Superior temporal gyrus (tissue), 1 donor: ENCODE results near the gene LRRC14B.

ENCODE experiments used
- DNase-seq: peaks from one replicate; pipeline ENCODE4 v3.0.0-alpha.2; 2016; ENCODE audit errors: extremely low spot score

The LRRC14B gene

DNA sequence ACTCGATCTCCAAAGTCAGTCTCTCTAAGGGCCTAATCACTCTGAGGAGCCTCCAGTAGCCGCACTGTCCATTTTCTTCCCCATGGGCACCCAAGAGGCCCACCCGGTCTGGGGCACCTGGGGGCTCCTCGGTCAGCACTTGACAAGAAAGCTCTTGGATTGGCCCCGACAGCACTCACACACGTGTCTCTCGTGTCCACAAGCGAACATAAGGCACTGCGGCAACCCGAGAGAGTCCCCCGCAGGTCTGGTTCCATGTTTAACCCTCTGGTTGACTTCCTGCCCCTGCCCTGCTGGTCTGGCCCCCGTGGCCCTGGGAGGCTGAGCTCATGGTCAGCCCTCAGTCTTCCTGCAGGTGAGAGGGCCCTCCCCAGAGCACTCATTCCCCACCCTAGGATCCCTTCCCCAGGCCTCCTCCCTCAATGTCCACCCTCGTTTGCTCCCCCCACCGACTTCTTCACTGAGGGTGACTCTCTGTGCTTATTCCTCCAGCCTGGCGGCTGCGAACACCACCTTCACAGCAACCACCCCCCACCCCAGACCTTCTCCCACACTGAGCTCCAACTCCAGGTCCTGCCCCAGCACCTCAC, 16.3 kb upstream of the LRRC14B start:
- DNase-seq: no peak

DNA sequence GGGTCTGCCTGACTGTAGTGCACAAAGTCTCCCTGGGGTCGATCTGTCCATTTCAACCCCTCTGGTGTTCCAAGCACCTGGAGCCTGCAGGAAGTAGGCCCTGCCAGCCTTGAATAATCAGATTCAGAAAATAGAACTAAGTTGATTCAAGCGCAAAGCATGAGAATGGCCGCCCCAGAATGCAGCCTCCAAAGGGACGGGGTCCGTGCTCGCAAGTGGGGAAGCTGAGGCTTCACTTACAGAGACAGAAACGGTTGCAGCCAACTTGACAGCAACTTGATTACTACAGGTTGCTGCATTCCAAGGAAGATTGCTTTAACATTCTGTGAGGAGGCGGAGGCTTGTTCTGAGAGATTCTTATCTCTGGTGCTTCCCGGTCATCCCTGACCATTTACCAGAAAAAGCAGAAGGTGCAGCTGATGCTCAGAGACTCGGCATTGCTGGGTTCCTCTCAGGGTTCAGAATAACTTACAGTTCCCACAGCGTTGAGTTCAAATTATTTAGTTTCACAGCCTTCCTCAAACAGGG, 14.9 kb upstream of the LRRC14B start:
- no peak for DNase-seq

- no peak for DNase-seq
Observed at GRCh38 chr5:178110-178509, 13.2 kb upstream of the LRRC14B start.

DNA sequence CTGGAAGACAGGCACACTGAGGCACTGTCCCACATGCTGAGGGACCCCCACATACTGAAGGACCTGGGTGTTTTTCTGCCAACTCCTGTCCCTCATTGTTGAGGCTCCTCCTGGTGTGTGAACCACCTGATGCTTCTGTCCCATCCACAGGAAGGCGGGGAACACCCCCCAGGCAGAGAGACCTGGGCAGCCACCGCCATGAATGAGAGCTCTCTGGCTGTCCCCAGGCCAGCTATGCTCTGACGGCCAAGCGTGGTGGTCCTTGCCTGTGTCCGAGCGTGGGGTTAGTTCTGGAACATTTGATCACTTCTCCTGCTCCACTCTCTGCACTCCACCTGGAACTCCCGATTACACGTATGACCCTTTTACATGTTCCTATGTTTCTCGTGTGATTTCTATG, 11.9 kb upstream of the LRRC14B start:
- no peak for DNase-seq

GRCh38 chr5:180286-180918, 10.9 kb upstream of the LRRC14B start:
- no peak for DNase-seq

GRCh38 chr5:181160-181559, 10.1 kb upstream of the LRRC14B start:
- no peak for DNase-seq

DNA sequence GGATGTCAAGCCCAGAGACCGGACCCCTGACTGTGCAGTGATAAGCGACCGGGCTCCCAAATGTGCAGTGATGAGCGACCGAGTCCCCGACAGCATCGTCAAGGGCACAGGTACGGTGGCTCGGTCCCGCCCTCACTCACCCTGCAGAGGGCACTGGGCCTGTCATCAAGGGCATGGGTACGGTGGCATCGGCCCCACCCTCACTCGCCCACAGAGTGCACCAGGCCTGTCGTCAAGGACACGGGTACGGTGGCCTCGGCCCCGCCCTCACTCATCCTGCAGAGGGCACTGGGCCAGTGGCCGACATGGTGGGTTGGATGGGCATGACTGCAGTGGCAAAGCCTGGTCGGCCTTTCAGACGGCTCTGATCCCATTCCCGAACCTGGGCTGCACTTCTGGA, 9.7 kb upstream of the LRRC14B start:
- no peak for DNase-seq

GRCh38 chr5:182126-182525, 9.2 kb upstream of the LRRC14B start:
- DNase-seq: no peak

DNA sequence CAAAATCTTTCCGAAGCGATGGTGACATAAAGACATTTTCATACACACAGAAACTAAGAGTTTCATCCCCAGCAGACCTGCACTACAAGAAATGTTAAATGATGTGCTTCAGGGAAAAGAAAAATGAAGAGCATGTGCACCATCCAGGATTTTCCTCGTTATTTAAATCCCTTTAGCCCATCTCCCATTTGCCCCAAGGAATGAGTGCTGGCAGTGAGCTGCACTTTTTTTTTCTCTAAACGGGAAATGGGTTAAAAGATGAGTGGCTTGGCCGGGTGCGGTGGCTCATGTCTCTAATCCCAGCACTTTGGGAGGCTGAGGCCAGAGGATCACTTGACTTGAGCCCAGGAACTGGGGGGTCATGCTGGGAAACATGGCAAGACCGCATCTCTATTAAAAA, 6.8 kb upstream of the LRRC14B start:
- DNase-seq: no peak

GRCh38 chr5:185095-186070, 5.9 kb upstream of the LRRC14B start:
- DNase-seq: no peak

- DNase-seq: no peak
Observed at GRCh38 chr5:186091-187041, 4.9 kb upstream of the LRRC14B start.

DNA sequence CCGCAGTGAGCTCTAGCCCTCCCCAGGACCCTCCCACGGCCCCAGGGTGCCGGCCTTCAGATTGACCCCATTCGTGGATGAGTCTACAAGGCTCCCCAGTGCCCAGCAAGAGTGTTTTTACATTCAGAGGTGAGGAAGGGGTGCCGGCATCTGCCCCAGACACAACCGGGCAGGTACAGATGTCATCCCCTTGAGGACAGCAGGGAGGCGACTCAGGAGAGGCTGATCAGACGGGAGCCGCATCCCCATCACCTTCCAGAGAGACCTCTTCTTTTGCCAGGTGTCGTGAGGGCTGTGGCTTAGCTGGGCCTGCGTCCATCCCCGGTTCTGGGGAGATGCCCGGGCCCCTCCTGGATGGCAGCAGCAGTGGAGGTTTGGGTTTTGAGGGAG, 4.3 kb upstream of the LRRC14B start:
- no peak for DNase-seq

DNA sequence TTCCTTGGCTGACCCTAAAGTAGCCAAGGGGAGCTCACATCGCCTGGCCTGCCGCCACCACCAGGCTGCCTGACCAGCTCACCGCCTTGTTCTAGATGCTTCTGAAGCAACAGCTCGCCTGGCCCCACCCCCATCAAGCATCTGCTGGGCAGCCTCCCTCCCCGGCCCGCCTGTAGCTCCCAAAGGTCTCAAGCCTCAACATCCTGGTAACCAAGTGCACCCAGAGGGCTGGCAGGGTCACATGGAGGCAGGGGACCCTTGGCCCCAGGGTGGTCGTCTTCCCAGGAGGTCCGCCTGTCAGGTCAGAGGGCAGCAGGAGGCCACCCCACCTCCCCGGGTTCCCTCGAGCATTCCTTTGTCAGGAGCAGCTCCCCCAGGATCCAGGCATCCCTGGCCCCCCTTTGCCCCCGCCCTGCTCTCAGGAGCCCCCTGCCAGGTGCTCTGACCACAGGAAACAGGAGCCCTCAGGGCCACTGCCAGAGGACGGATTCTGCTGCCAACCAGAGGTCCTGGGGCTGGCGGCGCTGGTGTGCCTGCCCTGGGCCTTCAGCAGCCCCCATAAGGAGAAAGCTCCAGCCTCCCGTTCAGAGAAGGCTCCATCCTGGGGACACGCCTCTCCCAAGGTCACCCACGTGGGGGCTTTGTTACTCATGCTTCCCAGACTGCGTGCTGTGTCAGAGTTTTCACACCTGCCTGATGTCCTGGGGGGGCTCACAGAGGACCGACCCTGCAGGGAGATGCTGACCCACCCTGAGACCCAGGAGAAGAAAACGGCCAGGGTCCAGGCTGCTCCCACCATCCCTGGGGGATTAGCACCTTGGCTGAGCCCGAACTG, 3.5 kb upstream of the LRRC14B start:
- no peak for DNase-seq

DNA sequence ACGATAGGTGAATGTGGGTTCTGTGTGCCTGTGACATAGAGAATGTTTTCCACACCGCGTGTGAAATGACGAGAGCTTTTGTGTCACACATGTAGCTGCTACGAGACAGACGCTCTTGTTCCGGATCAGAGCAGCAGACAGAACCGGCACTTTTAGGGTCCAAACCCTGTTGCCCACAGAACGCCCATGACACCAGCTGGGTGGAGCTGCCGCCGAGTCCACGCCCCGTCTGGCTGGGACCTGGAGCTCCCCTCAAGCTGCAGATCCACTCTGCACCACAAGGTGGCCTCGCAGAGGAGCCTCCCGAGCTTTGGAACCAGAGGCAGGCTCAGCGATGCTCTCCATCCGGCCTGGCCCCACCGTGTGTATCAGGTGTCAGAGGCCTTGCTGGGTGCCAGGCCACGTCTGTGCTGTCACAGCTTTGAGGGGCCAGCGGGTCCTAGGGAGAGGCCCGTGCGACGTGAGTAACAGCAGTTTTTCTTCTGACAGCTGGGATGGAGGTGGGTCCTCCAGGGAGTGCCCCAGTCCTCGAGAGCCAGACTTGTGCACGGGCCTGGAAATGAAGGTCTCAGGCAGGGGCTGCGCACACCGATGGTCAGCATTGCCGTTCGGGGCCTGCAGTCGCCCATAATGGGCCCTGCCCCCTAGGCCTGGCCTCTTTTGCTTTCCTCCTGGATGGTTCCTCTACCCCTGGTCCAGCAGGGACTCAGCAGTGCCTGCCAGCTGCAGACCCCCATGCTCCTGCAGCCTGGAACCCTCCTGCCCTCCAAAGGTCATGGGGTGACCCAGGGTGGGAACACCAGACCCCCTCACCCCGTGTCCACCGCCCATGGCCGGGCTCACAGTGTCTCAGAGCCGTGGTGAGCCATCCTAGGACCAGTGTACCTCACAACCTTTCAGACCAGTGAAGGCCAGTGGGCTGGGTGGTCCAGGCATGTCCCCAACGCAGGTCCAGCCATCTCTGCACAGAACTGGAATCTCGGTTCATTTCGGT, 2.5 kb upstream of the LRRC14B start:
- peak; percentile 89 for DNase-seq

GRCh38 chr5:189486-189885, 1.8 kb upstream of the LRRC14B start:
- no peak for DNase-seq

DNA sequence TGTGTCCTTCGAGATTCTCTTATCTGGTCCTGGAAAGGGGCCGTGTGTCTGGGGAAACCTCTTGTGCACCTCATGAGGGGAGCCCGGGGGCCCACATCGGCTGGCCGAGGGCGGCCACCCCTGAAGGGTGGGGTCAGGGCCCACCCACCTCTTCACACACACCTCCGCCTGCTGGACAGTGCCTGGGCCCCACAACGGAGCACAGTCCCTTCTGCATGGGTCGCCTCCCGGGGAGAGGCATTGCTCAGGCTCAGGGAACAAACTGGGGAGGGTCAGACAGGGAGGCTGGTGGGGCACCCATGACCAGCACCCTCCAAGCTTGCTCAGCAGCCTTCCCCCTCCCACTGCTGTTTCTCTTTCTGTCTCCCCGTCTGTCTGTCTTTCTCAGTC, 1.3 kb upstream of the LRRC14B start:
- DNase-seq: no peak

GRCh38 chr5:190366-191035, 794 bp upstream of the LRRC14B start:
- DNase-seq: no peak

GRCh38 chr5:191949-192690, 825 bp downstream of the LRRC14B start:
- DNase-seq: no peak
